ENCODE measurements around the gene EID2B. TPM values are rescaled to one million over a fixed set of nuclear protein-coding genes. Genes with fewer than 3 reads are reported as not detected.
A peak's percentile ranks its signal among the peaks of the same experiment; 100 is the strongest.

Gene EID2B, protein sequence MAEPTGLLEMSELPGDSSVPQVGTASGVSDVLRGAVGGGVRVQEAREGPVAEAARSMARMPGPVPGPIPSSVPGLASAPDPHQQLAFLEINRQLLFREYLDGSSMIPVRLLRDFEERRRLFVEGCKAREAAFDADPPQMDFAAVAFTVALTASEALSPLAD
- total RNA-seq = 10 to 100 TPM in 1 of 2 donors, 1 to 10 TPM in 1; 9.2 to 12.2 TPM
- polyA plus RNA-seq (ENCODE audit: insufficient read depth, low read depth, low replicate concordance) = 6.6 TPM
- long read RNA-seq, donor 1, partial matches to known transcripts = 0 of 4 reads
- long read RNA-seq, donor 1, other reads (novel, unspliced or antisense) = 0 of 4 reads
- long read RNA-seq, donor 2, partial matches to known transcripts = 0 of 2 reads
- long read RNA-seq, donor 2, other reads (novel, unspliced or antisense) = 0 of 2 reads

DNA sequence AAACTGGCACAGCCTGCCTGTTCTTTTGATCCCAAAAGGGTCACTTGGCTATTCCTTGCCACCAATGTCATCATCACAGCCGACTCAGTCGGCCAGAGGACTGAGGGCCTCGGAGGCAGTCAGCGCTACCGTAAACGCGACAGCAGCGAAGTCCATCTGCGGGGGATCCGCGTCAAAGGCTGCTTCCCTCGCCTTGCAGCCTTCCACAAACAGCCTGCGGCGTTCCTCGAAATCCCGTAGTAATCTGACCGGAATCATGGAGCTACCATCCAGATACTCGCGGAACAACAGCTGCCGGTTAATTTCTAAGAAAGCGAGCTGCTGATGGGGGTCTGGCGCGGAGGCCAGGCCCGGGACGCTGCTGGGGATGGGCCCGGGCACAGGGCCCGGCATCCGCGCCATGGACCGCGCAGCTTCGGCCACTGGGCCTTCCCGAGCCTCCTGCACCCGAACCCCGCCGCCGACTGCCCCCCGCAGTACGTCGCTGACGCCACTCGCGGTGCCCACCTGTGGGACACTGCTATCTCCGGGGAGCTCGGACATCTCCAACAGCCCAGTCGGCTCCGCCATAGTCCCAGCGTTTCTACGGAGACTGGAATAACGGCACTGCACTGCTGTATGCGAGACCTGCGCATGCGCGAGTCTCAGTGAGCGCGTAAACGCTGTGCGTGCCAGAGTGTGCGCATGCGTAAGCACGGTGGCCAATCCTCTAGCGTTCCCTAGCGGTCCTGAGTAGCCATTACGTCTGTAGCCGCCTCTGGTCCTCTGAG is at the start of gene EID2B:
Gene EID2B, minus strand, starts transcription at position 620 of the 770 bp plus-strand sequence. Its CDS starts 50 bp downstream, at position 570.
- H3K27ac ChIP-seq = peak within 1 kb of the TSS; percentile 89 to 92
- WGBS, 2 donors = 0% methylated on average over 22 to 44 of the region's 65 CpGs
- TF ChIP-seq CTCF (IDR thresholded peaks at IDR 0.05) (peak; percentile 94 to 100 (median 99)), POLR2A (IDR thresholded peaks at IDR 0.05) (peak; percentile 91)
- H3K4me3 ChIP-seq = peak within 1 kb of the TSS; percentile 84 to 96
- H3K9me3 ChIP-seq = no peaks in the 10 kb centered on the region
- intact Hi-C loops (cut with DNase I; ENCODE audit: low total_unique reads) = loop anchor here (10.0 kb wide), 1 partner anchor 108 kb away; no protein-coding TSS in a partner anchor
- H3K36me3 ChIP-seq (ENCODE audit: low read depth, missing control alignments) = no peaks in the 10 kb centered on the region
- H3K27me3 ChIP-seq = no peaks in the 10 kb centered on the region
- DNase-seq = peak; percentile 96
- peaks cover 12% of the 10 kb centered on the region for H3K4me1 ChIP-seq

- H3K27ac ChIP-seq = no peak overlapping the region
- TF ChIP-seq POLR2A (IDR thresholded peaks at IDR 0.05) (no peak), CTCF (IDR thresholded peaks at IDR 0.05) (no peak)
- H3K4me3 ChIP-seq = no peak overlapping the region
- H3K4me1 ChIP-seq = no peaks in the 10 kb centered on the region
- no peaks in the 10 kb centered on the region for H3K36me3 ChIP-seq (ENCODE audit: low read depth, missing control alignments)
- WGBS, 2 donors = 36 to 63% methylated on average over 4 of the region's 4 CpGs
- intact Hi-C loops (cut with DNase I; ENCODE audit: low total_unique reads) = no loop called here
- H3K27me3 ChIP-seq = no peaks in the 10 kb centered on the region
- H3K9me3 ChIP-seq = no peaks in the 10 kb centered on the region
- DNase-seq = no peak
Observed at GRCh38 chr19:39582442-39582841, 49.8 kb upstream of the EID2B start.

DNA sequence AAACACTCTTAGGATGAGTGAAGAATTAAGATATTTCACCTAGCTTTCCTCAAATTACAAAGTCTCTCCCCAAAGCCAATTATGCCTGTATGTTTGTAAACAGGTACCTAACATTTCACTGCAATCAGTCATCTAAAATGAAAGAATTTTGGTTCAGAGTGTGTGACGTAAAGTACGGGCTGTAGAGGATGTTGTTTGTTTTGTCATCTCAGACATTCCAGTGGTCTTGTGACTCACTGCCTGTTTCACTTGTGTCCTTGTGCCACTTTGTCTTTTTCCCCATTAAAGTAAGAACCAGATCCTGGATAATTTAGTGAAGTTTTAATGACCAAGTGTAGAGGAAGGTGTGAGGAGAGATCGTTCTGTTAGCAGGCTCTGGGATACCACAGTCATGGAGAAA is 36.0 kb upstream of the EID2B start:
- 65 to 74% methylated on average over 3 of the region's 3 CpGs for WGBS, 2 donors
- Histone ChIP-seq H3K9me3 (no peaks in the 10 kb centered on the region), H3K4me3 (no peak overlapping the region), H3K4me1 (no peaks in the 10 kb centered on the region), H3K27ac (no peak overlapping the region), H3K27me3 (no peaks in the 10 kb centered on the region), H3K36me3 (ENCODE audit: low read depth, missing control alignments) (no peaks in the 10 kb centered on the region)
- TF ChIP-seq CTCF (IDR thresholded peaks at IDR 0.05) = no peak
- TF ChIP-seq POLR2A (IDR thresholded peaks at IDR 0.05) = no peak
- intact Hi-C loops (cut with DNase I; ENCODE audit: low total_unique reads) = no loop called here
- no peak for DNase-seq

DNA sequence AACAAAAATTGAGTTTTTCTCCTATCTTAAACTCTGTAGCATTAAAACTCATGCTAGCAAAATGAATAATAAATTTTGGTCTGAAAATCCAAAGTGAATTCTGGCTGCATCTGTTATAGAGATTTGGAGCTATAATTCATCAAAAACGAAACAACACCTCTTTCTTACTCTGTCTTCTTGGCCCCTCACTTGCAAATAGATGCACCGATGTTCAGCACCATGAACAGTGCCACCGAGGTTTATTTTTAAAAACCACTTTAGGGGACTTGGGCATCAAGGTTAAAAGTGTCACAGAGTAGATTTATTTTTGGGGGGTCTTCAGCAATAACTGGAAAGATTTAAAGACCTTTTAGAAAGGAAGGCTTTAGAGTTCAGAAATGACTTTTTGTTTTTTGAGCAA is 33.4 kb upstream of the EID2B start:
- Histone ChIP-seq H3K27me3 (no peaks in the 10 kb centered on the region), H3K27ac (no peak overlapping the region), H3K9me3 (no peaks in the 10 kb centered on the region), H3K4me3 (no peak overlapping the region), H3K4me1 (no peaks in the 10 kb centered on the region), H3K36me3 (ENCODE audit: low read depth, missing control alignments) (no peaks in the 10 kb centered on the region)
- TF ChIP-seq POLR2A (IDR thresholded peaks at IDR 0.05) = no peak
- no peak for TF ChIP-seq CTCF (IDR thresholded peaks at IDR 0.05)
- WGBS, 2 donors = 40 to 54% methylated on average over 3 of the region's 3 CpGs
- intact Hi-C loops (cut with DNase I; ENCODE audit: low total_unique reads) = no loop called here
- DNase-seq = no peak

All from testis (tissue), 5 donors.